MM.1S (cell line): ENCODE results near the gene UBE2D1.

Source experiments
- EZH2 ChIP-seq: fragments of 300-600 bp; sonication (generic); optimal IDR thresholded peaks from 2 replicates; pipeline ENCODE3; 2017; ENCODE audit warnings: low read depth, mild to moderate bottlenecking, antibody characterized with exemption, low read length, mixed read lengths
- TF ChIP-seq, protein P1 (sequence below): fragments of 300-600 bp; sonication (generic); IDR thresholded peaks from 2 replicates; pipeline ENCODE4 v1.5.1; 2016; ENCODE audit warnings: antibody characterized with exemption, low read length, mixed read lengths

GRCh38 chr10:58371473-58371872, 36.7 kb downstream of the UBE2D1 start:
- no peak for TF ChIP-seq EZH2
- TF ChIP-seq, protein P1, sequence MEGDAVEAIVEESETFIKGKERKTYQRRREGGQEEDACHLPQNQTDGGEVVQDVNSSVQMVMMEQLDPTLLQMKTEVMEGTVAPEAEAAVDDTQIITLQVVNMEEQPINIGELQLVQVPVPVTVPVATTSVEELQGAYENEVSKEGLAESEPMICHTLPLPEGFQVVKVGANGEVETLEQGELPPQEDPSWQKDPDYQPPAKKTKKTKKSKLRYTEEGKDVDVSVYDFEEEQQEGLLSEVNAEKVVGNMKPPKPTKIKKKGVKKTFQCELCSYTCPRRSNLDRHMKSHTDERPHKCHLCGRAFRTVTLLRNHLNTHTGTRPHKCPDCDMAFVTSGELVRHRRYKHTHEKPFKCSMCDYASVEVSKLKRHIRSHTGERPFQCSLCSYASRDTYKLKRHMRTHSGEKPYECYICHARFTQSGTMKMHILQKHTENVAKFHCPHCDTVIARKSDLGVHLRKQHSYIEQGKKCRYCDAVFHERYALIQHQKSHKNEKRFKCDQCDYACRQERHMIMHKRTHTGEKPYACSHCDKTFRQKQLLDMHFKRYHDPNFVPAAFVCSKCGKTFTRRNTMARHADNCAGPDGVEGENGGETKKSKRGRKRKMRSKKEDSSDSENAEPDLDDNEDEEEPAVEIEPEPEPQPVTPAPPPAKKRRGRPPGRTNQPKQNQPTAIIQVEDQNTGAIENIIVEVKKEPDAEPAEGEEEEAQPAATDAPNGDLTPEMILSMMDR: no peak
